ENCODE measurements around the gene CASP8.

GRCh38 chr2:201267278-201268030, 7.1 kb downstream of the CASP8 start:
- no peak for TF ChIP-seq CTCF (IDR thresholded peaks at IDR 0.05; ENCODE audit: poor library complexity)
- TF ChIP-seq EZH2phosphoT487 (IDR thresholded peaks at IDR 0.05; ENCODE audit: low read depth, severe bottlenecking, unreplicated experiment) = no peak

Measured in hepatocyte (in vitro differentiated cells).